Measurements from ENCODE around the gene MYLIP. TPM values are rescaled to one million over a fixed set of nuclear protein-coding genes. Genes with fewer than 3 reads are reported as not detected.

The MYLIP gene
- total and polyA plus RNA-seq, 8 donors: 2.3 to 43.1 (median 13.7) TPM

- no peak for DNase-seq
- intact Hi-C loops (cut with DNase I; ENCODE audit: low total_unique reads): no loop called here
- Histone ChIP-seq H3K9me3 (no peaks in the 10 kb centered on the region), H3K4me3 (no peak overlapping the region), H3K36me3 (peaks cover 0 to 6% (median 1%) of the 10 kb centered on the region in 4 donors), H3K4me1 (peaks cover 67 to 96% (median 84%) of the 10 kb centered on the region in 4 donors), H3K27ac (peak overlapping the region in 3 of 5 donors; percentile 7 to 97 (median 62)), H3K27me3 (no peaks in the 10 kb centered on the region)
- TF ChIP-seq CTCF (IDR thresholded peaks at IDR 0.05) (no peak), EP300 (IDR thresholded peaks at IDR 0.05) (no peak), POLR2AphosphoS5 (IDR thresholded peaks at IDR 0.05) (no peak), POLR2A (IDR thresholded peaks at IDR 0.05) (no peak)
Observed at GRCh38 chr6:16135066-16135465, 6.2 kb downstream of the MYLIP start.

- H3K27ac ChIP-seq: peak overlapping the region in 2 of 5 donors; percentile 12 to 62
- TF ChIP-seq EP300 (IDR thresholded peaks at IDR 0.05) (no peak), CTCF (IDR thresholded peaks at IDR 0.05) (no peak), POLR2AphosphoS5 (IDR thresholded peaks at IDR 0.05) (no peak), POLR2A (IDR thresholded peaks at IDR 0.05) (no peak)
- H3K4me1 ChIP-seq: peaks cover 67 to 100% (median 89%) of the 10 kb centered on the region in 4 donors
- H3K36me3 ChIP-seq: peaks cover 0 to 11% (median 5%) of the 10 kb centered on the region in 4 donors
- intact Hi-C loops (cut with DNase I; ENCODE audit: low total_unique reads): no loop called here
- WGBS, 5 donors: 68 to 79% (median 76%) methylated on average over 3 of the region's 3 CpGs
- DNase-seq: no peak
- H3K27me3 ChIP-seq: no peaks in the 10 kb centered on the region
- no peak overlapping the region for H3K4me3 ChIP-seq
- no peaks in the 10 kb centered on the region for H3K9me3 ChIP-seq
Observed at GRCh38 chr6:16136091-16136490, 7.2 kb downstream of the MYLIP start.

- 21 to 43% (median 33%) methylated on average over 5 of the region's 5 CpGs for WGBS, 5 donors
- peak in 1 of 2 donors; percentile 40 for DNase-seq
- TF ChIP-seq POLR2AphosphoS5 (IDR thresholded peaks at IDR 0.05) (peak in 1 of 3 donors; percentile 50), EP300 (IDR thresholded peaks at IDR 0.05) (no peak)
- peaks cover 3 to 19% (median 11%) of the 10 kb centered on the region in 4 donors for H3K36me3 ChIP-seq
- intact Hi-C loops (cut with DNase I; ENCODE audit: low total_unique reads): no loop called here
- no peaks in the 10 kb centered on the region for H3K9me3 ChIP-seq
- H3K27me3 ChIP-seq: no peaks in the 10 kb centered on the region
- H3K4me1 ChIP-seq: peaks cover 61 to 100% (median 81%) of the 10 kb centered on the region in 4 donors
- no peak overlapping the region for H3K4me3 ChIP-seq
- H3K27ac ChIP-seq: peak overlapping the region in 3 of 5 donors; percentile 10 to 62 (median 53)
Observed at GRCh38 chr6:16136621-16137450, 8.0 kb downstream of the MYLIP start.

- Histone ChIP-seq H3K27ac (peak overlapping the region in 3 of 5 donors; percentile 10 to 62 (median 53)), H3K27me3 (no peaks in the 10 kb centered on the region), H3K36me3 (peaks cover 9 to 24% (median 16%) of the 10 kb centered on the region in 4 donors), H3K9me3 (no peaks in the 10 kb centered on the region), H3K4me3 (no peak overlapping the region), H3K4me1 (peaks cover 56 to 96% (median 75%) of the 10 kb centered on the region in 4 donors)
- TF ChIP-seq EP300 (IDR thresholded peaks at IDR 0.05) (no peak), POLR2A (IDR thresholded peaks at IDR 0.05) (no peak), POLR2AphosphoS5 (IDR thresholded peaks at IDR 0.05) (no peak), CTCF (IDR thresholded peaks at IDR 0.05) (no peak)
- no peak for DNase-seq
- intact Hi-C loops (cut with DNase I; ENCODE audit: low total_unique reads): no loop called here
Observed at GRCh38 chr6:16137451-16137801, 8.5 kb downstream of the MYLIP start.

GRCh38 chr6:16139556-16139955 is 10.7 kb downstream of the MYLIP start:
- Histone ChIP-seq H3K4me1 (peaks cover 34 to 75% (median 57%) of the 10 kb centered on the region in 4 donors), H3K27me3 (no peaks in the 10 kb centered on the region), H3K4me3 (no peak overlapping the region), H3K27ac (no peak overlapping the region), H3K9me3 (no peaks in the 10 kb centered on the region), H3K36me3 (peaks cover 29 to 40% (median 36%) of the 10 kb centered on the region in 4 donors)
- DNase-seq: no peak
- TF ChIP-seq POLR2AphosphoS5 (IDR thresholded peaks at IDR 0.05): no peak
- 68 to 84% (median 76%) methylated on average over 2 of the region's 2 CpGs for WGBS, 5 donors
- intact Hi-C loops (cut with DNase I; ENCODE audit: low total_unique reads): no loop called here
